Midbrain (tissue), 1 donor: Measurements from ENCODE around the gene KY.

Experiments used
- DNase-seq: peaks from one replicate; lab custom pipeline; 2025; lab: John Stamatoyannopoulos, UW

The KY gene

DNA sequence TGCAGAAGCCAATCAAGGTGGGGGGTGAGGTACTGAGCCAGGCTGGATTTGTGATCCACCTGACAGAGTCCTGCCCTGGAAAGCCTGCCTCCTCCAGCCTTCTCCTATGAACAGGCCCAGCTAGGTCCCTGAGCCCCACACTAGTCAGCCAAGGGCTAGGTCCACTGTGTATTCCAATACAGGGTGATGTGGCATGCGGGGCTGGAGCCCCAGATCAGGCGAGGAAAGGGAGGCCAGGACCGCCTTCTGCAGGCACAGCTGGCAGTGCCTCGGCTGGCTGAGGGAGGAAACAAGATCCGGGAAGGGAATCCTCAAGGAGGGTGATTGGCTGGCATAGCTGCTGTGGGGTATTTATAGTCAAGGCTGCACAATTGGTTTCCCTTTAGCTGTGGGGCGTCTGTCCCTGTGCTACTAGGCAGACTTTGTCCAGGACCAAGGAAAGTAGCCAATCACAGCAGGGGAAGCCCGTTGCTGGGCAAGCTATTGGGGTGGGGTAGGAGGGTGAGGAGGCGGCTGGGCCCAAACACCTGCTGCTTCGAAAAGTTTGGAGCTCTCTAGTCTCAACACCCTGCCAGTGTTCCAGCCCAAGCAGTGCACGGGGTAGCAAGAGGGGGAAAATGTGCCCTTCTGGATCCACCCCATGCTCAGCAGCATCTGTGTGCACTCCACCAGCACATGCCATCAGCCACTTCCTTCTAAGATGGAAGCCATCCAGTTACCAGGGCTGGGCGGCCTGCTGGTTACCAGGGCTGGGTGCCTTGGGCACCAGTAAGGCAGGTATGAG lies 5.9 kb downstream of the KY start:
- no peak for DNase-seq

DNA sequence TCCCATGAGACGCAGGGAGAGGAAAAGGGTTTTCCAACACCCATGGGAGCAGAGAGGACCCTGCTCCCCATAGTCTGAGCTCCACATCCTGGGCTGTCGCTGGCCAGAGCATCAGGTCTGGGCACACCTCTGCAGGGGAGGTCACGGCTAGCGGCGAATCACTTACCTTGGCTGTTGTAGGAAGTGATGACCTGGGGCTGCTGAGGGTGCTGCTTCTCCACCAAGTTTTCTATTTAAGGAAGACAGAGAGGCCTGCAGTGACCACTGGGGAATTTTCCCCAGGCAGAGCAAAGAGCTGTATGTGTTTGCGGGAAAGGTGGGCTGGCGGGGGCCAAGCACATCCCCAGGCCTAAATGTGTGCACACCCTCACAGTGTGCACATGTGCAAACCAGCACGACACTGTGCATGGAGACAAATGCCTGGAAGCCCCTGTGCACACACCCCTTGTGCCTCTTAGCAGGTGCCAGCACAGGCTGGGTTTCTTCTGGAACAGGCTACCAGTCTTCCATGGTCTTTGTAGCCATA lies 7.6 kb downstream of the KY start:
- DNase-seq = no peak

DNA sequence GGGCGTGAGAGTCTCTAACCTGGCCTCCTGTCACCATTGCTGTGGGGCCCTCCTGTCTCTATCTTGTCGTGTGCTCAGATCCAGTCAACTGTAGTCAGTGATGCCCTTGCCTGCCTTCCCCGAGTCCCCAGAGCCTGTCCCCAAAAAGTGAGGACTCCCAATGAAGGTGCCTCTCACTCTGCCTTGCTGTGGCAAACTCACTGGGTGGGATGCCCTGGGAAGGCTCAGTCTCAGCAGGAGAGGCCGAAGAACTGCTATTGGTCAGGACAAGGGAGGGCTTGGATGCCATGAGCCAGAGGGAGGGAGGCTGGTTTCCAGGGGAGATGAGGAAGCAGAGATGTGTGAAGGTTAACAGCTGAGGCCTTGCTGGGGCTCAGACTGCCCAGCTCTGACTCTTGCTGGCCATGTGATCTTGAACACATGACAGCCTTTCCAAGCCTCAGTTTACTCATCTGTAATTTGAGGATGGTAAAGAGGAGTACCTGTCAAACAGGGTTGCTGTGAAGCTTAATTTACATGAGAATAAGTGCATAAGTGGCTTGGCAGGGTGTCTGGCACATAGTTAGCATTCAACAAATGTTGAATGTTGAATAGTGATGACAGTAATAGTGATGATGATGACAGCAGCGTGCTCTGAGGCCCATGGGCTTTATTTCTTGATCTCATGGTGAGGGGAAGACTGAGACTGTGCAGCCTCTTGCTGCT lies 8.2 kb downstream of the KY start:
- no peak for DNase-seq

DNA sequence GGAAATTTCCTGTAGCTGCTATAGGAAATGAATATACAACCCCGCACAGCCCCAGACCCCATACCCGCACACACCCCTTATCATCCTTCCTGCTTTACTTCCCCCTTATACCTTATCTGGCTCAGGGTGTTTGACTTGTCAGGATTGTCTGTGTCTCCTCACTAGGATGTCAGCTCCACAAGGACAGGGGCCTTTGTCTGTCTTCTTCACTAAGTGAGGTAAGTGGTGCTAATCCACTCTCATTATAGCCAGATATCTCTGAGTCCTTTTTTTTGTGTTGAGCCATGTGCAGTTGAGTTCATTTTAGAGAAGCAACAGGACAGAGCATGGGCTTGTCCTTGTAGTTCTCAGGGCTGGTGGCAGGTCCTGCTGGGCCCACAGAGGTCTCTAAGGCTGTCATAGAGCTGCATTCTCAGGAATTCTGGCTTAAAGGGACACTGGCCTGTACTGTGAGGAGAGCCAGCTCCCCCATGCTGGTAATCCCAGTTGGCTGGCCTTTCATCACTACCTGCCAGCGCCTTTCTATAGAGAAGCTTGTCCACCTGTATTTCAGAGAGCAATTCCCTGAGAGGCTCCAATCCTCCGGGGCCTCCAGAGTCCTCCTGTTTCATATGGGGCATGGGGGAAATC lies 9.0 kb downstream of the KY start:
- DNase-seq = no peak

DNA sequence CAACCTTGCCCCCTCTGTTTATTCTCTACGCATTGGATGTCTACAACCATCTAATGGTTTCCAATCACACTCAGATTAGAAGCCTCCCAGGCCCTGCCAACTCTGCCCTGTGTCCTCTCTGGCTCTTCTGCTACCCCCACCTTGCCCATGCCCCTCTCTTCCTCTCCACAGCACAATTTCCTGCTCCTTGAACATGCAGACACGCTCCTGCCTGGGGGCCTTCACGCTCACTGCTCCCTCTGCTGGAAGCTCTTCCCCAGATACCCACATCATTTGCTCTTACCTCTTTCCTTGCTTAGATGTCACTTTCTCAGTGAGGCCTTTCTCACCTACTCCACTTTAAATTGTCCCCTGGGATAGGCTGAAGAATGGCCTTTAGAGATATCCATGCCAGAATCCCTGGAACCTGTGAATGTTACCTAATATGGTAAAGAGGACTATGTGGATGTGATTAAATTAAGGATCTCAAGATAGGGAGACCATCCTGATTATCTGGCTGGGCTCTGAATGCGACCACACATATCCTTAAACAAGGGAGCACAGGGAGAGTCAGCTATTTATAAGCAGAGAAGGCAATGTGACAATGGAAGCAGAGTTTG lies 9.9 kb downstream of the KY start:
- peak; percentile 10 for DNase-seq

DNA sequence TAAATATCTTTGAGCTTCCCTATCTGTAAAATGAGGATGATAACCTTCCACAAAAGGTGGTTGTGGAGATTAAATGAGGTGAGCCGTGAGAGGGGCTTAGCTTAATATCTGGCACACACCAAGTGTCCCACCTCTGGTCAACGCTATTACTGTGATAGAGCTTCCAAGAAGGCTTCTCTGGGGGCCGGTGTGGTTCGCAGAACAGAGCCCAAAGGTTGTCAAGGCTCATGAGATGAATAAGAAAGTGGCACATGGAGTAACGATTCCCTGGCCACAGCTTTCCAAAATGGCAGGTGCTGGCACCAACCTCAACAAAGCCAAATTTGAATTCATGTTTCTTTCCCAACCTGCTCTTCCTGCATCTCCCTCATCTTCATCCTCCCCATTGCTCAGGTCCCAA lies 10.4 kb downstream of the KY start:
- DNase-seq = no peak

DNA sequence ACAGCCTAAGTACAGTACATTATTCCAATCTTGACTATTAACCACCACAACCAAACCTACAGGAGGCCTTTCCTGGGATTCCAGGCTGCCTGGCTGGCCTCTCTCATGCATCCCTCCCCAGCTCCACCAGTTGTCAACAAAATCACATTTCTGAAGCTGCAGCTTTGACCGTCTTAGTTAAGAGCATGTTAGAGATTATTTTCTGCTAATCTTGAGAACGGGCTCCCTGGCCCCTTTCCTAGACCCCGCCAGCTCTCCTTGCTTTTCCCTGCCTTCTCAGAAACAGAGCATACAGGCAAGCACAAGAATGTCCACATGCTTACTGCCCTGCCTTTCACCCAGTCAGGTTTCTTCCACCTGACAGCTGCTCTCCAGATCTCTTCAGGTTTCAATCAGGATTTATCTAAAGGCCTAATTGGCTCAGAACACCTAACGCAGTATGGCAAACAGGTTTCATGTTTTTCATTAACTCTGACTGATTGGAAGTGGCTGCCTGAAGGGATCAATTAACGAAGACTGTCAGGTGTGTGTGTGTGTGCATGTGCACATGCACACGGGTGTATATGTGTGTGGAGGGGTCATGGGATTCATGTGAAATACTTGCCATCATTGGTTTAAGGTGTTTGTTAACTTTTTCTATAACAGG lies 12.3 kb downstream of the KY start:
- no peak for DNase-seq

DNA sequence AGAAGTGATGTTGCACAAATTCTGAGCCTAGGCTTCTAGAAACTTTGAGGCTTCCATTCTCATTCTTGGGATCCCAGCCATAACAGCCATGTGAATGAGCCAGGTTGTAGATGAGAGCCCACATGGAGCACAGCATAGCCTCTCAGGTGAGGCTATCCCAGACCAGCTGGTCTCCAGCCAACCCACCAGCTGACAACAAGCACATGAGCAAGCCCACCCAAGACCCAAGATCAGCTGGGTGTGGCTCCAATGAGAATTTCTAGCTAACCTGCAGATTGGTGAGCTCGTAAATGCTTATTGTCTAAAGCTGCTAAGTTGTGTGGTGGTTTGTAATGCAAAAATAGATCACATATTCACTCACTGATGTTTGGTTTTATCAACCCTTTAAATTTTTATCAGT lies 14.4 kb downstream of the KY start:
- DNase-seq = no peak

DNA sequence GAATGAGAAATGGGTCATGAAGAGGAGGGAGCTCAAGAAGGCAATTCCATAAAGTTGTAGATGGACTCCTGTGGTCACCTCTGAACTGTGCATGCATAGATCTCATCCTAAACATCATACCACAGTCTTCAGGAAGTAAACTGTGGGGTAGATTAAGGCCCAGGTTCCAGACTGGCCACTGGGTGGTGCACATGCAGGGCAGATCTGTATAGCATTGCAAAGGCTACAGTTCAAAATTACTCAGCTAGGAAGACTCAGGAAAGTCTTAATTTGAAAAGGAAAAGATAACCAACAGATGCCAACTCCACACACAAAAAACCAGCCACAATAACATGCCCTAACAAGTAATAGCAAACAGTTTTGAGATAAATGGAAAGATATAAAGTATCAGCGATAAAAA lies 20.3 kb downstream of the KY start:
- no peak for DNase-seq

DNA sequence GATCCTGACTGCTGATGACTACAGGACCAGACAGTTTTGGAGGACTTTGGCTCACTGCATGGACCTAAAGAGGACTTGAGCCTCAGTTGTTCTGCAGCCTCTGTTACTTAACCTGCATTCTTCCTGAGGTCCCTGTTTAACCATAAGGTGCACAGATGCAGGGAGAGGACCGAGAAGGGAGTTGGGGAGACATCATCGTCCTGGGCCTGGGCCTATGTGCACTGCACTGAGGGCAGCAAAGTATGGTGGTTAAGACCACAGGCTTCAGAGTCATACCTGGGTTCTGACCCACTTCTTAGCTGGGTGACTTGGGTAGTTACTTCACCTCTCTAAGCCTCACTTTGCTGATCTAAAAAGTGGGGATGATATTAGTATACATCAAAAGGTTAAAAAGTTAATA lies 21.9 kb downstream of the KY start:
- no peak for DNase-seq

DNA sequence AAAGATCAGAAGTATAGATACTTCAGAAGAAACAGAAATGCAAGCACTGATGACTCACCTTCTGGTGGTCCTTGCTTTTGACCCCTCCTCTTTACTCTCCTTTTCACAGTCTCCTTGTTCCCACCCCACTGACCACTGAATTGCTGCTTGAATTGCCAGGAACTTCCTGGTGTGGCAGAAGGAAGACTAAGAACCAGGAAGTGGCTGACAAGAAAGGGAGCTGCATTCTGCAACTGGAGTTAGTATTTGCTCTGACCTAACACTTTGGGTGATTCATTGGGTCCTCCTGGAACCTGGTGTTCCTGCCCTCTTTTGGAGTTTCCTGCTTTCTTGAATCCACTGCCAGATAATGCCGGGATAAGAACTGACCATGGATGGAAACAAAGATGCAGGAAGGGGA lies 23.0 kb downstream of the KY start:
- no peak for DNase-seq

DNA sequence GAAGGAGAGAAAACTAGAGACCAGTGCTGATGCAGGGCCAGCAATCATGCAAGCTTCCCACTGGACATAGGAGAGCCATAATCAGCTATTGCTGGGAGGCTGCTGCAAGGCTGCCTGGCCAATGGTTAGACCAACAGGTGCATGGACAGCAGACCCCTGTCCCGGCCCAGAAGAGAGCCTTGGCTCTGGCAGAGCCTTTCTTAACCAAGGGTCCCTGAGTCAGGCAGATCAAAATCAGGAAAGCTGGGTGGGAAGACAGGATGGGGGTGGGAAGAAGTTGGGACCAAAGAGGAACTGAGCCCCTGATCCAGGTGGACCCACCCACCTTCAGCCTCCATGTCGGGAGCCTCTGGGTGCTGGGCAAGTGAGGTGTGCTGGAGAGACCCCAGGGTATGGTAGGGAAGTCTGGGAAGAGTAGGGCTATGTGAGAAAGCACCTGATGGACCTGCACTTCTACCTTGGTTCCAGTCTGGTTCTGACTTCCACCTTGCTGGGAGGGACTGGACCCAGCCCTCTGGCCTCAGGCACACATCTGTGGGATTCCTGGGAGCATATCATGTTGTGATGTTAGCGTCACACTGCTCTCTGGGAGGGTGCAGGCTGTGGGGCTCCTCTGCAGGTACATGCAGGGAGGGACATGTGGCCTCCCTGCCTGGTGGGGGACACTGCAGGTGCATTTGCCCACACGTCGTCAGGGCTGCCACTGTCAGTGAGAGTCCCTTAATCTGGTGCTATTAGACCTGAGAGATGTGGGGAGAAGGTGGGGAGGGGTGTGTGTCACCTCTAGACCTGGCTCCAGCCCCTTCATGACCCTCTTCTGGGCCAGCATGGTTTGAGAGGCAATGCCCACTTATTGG lies 24.7 kb downstream of the KY start:
- no peak for DNase-seq

DNA sequence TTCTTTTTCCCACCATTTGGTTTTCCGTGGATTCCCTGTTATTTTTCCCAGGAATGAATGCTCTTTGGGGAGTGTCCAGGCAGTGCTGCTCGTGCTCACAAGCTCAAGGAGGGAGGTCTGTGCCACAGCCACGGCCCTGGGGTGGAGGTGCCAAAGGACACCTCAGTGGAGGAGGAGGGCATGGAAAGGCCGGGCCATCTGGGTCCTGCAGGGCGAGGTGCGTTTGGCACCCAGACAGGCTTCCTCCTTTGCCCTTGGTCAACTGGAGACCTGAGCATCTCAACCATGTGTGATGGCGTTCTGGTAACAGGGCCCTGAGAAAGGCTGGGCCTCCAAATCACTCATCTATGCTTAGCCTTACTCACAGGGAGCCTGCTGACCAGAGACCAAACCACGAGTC lies 25.4 kb downstream of the KY start:
- DNase-seq = no peak

DNA sequence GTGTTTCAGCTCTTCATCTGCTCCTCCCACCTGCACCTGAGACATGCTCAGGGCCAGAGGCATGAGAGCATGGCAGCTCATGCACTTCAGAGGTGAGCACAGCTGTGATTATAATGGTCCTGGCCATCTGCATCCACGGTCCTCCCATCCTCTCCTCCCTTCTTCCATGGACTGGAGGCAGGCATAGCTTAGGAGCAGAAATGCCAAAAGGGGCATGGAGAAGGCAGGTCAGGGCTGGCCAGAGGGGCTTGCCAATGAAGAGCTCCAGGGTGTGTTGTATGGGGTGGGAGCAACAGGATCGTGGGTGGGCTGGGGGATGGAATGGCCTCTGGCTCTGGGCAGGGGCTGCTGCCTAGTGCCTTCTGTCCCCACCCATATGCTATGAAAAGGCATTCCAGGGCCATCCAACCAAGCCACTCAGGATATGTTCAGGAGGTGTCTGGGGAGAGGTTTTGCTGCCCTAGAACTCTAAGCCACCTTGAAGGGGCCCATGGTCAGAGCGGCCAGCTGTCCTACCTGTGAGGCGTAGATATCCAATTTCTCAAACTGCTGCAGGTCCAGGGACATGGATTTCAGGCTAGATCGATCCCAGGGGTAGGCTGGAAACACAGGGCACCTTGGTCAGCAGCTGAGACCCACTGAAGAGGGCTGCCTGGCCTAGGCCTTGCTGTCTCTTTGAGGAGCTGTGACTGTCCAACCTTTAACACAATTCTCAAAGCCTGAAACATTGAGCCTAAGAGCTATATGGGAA lies 26.1 kb downstream of the KY start:
- DNase-seq = no peak

DNA sequence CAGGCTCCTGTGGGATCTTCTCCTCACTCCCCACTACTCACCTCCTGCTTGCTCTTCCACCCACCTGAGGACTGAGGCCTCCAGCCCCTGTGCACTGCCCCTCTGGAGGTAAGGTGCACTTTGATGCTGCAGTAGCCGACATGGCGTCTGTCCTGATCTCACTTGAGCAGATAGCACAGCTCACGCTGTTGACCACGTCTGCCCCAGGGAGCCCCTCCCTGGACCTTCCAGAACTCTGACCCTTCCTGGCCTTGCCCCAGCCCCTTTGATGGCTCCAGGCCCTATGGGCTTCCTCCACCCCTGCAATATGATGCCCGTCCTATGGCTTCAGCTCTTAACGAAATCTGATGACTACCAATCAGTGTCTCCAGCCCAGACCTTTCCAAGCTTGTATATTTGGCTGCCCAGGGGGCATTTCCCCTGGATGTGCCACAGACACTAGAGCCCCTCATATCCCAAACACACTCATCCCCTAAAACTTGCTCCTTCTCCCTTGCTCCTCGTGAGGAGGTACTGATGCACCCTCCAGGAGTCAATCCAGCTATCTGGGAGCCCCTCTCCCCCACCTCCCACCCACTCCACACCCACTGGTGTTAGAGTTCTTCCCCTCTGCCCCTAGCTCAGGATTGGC lies 27.1 kb downstream of the KY start:
- DNase-seq = no peak

DNA sequence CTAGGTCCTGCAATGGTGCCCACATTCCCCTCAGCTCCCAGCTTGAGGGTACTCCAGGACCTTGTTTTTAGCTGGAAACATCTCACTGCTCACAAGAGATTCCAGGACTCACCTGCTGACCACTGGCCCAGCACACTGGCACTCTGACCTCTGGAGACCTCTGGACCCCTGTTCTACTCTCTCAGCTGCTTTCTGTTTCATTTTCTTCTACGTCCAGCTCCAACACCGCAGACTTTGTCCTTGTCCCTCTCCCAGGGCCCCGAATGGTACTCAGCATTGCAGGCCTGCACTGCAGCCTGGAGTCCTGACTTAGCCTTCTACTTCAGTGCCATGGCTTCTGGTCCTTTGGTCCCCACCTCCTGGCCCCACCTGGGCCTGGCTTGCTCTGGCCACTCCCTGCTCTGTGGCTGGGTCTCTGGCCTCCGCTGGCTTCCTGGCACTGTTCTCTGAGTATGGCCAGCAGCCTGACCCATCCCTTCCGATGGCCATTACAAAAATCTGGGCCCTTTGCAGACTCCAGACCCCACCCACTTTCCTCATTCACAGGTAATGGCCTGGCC lies 27.9 kb downstream of the KY start:
- no peak for DNase-seq

DNA sequence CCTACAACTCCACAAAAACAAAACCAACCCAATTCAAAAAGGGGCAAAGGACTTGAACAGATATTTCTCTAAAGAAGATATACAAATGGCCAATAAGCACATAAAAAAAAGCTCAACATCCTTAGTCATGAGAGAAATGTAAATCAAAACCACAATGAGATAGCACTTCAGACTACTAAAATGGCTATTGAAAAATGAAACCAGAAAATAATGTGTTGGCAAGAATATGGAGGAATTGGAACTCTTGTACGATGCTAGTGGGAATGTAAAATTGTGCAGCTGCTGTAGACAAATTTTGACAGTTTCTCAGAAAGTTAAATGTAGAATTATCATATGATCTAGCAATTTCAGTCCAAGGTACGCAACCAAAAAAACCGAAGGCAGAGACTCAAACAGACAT lies 29.0 kb downstream of the KY start:
- no peak for DNase-seq

DNA sequence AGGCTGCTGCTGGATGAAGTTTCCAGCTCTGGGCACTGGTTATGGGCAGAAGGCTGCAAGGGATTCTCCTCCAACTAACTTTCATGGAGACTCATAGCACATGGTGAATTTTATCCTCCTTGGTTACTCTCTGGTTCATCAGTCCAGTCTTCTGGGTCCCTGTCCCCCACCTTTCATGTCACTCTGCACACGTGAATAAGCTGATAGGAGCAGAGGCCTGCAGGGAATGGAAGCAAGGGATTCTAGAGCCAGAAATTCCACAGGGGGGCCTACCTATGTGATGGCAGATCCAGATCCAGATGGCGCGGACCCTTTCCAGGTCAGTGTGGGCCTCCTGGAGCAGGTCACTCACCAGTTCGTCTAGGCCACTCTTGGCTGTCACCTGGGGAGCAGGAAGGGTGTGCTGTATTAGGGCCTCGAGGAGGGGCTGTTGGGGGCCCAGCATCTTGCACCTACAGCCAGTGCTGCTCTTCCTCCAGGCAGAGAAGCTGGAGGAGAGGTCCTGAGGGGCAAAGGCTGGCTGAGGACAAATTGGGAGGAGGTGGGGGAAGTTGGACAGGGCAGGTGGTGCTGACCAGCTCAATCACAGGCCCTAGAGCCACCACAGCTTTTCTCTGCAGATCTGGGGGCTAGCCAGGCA lies 30.2 kb downstream of the KY start:
- no peak for DNase-seq

DNA sequence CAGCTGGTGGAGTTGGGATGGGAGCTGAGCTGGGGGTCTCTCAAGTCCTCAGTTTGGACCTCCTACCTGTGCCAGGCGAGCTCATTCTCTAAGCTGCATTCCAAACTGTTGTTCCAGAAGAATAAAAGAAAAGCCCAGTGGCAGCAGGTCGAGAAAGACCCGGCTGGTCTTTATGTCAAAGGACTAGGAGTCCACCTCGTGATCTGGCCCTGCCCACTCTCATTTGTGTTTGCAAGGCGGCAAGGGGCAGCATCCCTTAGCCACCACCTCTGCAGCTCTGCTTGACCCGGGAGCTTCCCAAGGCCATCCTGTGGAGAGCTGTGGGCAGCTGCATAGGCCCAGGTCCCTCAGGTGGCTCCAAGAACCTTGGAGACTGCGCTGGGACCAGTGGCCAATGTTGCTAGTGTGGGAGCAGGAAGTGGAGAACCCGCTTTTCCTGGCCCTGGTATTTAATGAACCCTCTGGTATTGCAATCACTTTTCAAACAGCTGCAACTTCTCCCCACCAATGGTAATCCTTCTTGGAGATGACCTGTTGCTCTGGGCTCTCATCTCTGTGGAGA lies 30.9 kb downstream of the KY start:
- DNase-seq = no peak
